ENCODE data around the gene GPR161. TPM values are rescaled to one million over a fixed set of nuclear protein-coding genes. Genes with fewer than 3 reads are reported as not detected.

GPR161 gene
- total RNA-seq, 1 donor from 2014 or later, result 2.8 TPM

GRCh38 chr1:168114845-168115244 is 21.9 kb downstream of the GPR161 start:
- no peaks in the 10 kb centered on the region for H3K4me1 ChIP-seq
- no peaks in the 10 kb centered on the region for H3K9me3 ChIP-seq (replicated peaks)
- no peak overlapping the region for H3K27ac ChIP-seq (replicated peaks)
- intact Hi-C loops (cut with micrococcal nuclease), result no loop called here
- no peak for DNase-seq
- H3K27me3 ChIP-seq (ENCODE audit: low read depth), result no peaks in the 10 kb centered on the region
- TF ChIP-seq CTCF (IDR thresholded peaks at IDR 0.05; ENCODE audit: borderline replicate concordance), result no peak
- H3K36me3 ChIP-seq, result no peaks in the 10 kb centered on the region
- no peak overlapping the region for H3K4me3 ChIP-seq

GRCh38 chr1:168112673-168113305 is 23.9 kb downstream of the GPR161 start:
- H3K27me3 ChIP-seq (ENCODE audit: low read depth), result no peaks in the 10 kb centered on the region
- no peak overlapping the region for H3K27ac ChIP-seq (replicated peaks)
- H3K9me3 ChIP-seq (replicated peaks), result no peaks in the 10 kb centered on the region
- DNase-seq, result no peak
- intact Hi-C loops (cut with micrococcal nuclease), result no loop called here
- no peak overlapping the region for H3K4me3 ChIP-seq
- no peaks in the 10 kb centered on the region for H3K4me1 ChIP-seq
- no peak for TF ChIP-seq CTCF (IDR thresholded peaks at IDR 0.05; ENCODE audit: borderline replicate concordance)
- H3K36me3 ChIP-seq, result no peaks in the 10 kb centered on the region

GRCh38 chr1:168110896-168111545 is 25.7 kb downstream of the GPR161 start:
- H3K27ac ChIP-seq (replicated peaks), result no peak overlapping the region
- H3K36me3 ChIP-seq, result no peaks in the 10 kb centered on the region
- no peaks in the 10 kb centered on the region for H3K9me3 ChIP-seq (replicated peaks)
- DNase-seq, result no peak
- no peaks in the 10 kb centered on the region for H3K27me3 ChIP-seq (ENCODE audit: low read depth)
- no peak for TF ChIP-seq CTCF (IDR thresholded peaks at IDR 0.05; ENCODE audit: borderline replicate concordance)
- H3K4me3 ChIP-seq, result no peak overlapping the region
- H3K4me1 ChIP-seq, result no peaks in the 10 kb centered on the region
- intact Hi-C loops (cut with micrococcal nuclease), result no loop called here

GRCh38 chr1:168106274-168106673 is 30.5 kb downstream of the GPR161 start:
- no peak overlapping the region for H3K4me3 ChIP-seq
- intact Hi-C loops (cut with micrococcal nuclease), result no loop called here
- no peak for TF ChIP-seq CTCF (IDR thresholded peaks at IDR 0.05; ENCODE audit: borderline replicate concordance)
- H3K27ac ChIP-seq (replicated peaks), result no peak overlapping the region
- DNase-seq, result no peak
- H3K4me1 ChIP-seq, result no peaks in the 10 kb centered on the region
- H3K27me3 ChIP-seq (ENCODE audit: low read depth), result no peaks in the 10 kb centered on the region
- no peaks in the 10 kb centered on the region for H3K9me3 ChIP-seq (replicated peaks)
- H3K36me3 ChIP-seq, result peaks cover 13% of the 10 kb centered on the region

- TF ChIP-seq CTCF (IDR thresholded peaks at IDR 0.05; ENCODE audit: borderline replicate concordance), result no peak
- DNase-seq, result no peak
- Histone ChIP-seq H3K27ac (replicated peaks) (no peak overlapping the region), H3K4me1 (no peaks in the 10 kb centered on the region), H3K27me3 (ENCODE audit: low read depth) (no peaks in the 10 kb centered on the region), H3K36me3 (peaks cover 13% of the 10 kb centered on the region), H3K4me3 (no peak overlapping the region), H3K9me3 (replicated peaks) (no peaks in the 10 kb centered on the region)
- intact Hi-C loops (cut with micrococcal nuclease), result no loop called here
Measured at GRCh38 chr1:168105846-168106245, 30.9 kb downstream of the GPR161 start.

Measured in left ventricle myocardium inferior (tissue), 1 donor.